ENCODE data around the gene ZIC2. TPM values are rescaled to one million over a fixed set of nuclear protein-coding genes. Genes with fewer than 3 reads are reported as not detected.

The ZIC2 gene
- total and polyA plus RNA-seq, 4 donors, result 0.18 TPM; not detected in 3

DNA sequence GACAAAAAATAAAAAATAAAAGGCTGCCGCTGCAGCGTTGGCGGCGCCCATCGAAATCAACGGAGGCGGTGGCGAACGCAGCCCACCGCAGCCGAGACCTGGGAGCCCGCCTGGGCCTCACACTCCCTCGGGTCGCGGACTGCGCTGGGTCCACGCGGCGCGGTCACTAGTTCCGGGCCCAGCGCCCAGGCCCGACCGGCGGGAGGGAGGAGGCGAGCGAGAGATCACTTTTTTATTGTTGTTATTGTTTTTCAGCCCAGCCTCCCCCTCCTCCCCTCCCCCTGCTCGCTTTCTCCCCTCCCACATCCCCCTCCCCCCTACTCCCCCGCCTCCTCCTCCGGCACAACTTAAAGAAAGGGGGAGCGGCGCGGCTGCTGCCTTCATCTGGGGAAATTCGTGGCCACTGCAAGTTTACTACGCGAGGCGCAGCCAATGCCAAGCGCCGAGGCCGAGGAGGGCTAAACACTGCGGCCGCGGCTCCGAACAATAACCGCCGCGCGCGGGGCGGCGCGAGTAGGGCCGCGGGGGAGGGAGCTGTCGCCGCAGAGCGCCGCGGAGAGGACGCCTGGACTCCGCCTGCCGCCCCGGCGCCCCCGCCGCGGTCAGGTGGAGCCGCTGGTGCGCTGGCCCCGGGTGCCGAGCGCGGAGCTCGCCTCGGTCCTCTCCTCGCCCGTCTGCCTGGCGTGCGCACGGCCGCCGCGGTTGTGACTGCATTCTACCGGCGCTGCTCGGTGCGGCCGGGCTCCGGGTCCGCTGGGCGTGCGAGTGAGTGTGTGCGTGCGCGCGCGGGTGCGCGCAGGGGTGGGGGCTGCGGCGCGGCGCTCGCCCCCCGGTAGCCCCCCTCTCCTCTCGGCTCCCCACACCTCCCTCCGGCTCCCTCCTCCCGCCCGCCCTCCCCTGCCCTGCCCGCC lies 505 bp upstream of the ZIC2 start:
- intact Hi-C loops (cut with DNase I), result no loop called here
- Histone ChIP-seq H3K4me3 (ENCODE audit: low read length in 2 of 2) (peak overlapping the region; percentile 39 to 46), H3K27ac (ENCODE audit: low read depth in 1 of 2, low read length in 2 of 2) (no peak overlapping the region), H3K27me3 (ENCODE audit: control insufficient read depth in 1 of 2, insufficient read depth in 2 of 2, low read length in 1 of 2) (peaks cover 0 to 2% of the 10 kb centered on the region in 2 donors), H3K36me3 (ENCODE audit: control insufficient read depth in 1 of 2, insufficient read depth in 2 of 2, low read length in 1 of 2) (no peaks in the 10 kb centered on the region), H3K4me1 (ENCODE audit: control insufficient read depth in 1 of 2, insufficient read depth in 2 of 2, low read length in 2 of 2) (no peaks in the 10 kb centered on the region), H3K9me3 (ENCODE audit: control insufficient read depth, low read length) (no peaks in the 10 kb centered on the region)
- DNase-seq (peak in 1 of 2 donors; percentile 44), ATAC-seq (ENCODE audit: low FRiP score) (peak; percentile 34)
- WGBS, 2 donors, result 2% methylated on average over 39 to 110 of the region's 110 CpGs

DNA sequence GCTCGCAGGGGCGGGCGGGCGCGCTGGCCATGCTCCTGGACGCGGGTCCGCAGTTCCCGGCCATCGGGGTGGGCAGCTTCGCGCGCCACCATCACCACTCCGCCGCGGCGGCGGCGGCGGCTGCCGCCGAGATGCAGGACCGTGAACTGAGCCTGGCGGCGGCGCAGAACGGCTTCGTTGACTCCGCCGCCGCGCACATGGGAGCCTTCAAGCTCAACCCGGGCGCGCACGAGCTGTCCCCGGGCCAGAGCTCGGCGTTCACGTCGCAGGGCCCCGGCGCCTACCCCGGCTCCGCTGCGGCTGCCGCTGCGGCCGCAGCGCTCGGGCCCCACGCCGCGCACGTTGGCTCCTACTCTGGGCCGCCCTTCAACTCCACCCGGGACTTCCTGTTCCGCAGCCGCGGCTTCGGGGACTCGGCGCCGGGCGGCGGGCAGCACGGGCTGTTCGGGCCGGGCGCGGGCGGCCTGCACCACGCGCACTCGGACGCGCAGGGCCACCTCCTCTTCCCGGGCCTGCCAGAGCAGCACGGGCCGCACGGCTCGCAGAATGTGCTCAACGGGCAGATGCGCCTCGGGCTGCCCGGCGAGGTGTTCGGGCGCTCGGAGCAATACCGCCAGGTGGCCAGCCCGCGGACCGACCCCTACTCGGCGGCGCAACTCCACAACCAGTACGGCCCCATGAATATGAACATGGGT lies 599 bp downstream of the ZIC2 start:
- no peaks in the 10 kb centered on the region for H3K4me1 ChIP-seq (ENCODE audit: control insufficient read depth in 1 of 2, insufficient read depth in 2 of 2, low read length in 2 of 2)

DNA sequence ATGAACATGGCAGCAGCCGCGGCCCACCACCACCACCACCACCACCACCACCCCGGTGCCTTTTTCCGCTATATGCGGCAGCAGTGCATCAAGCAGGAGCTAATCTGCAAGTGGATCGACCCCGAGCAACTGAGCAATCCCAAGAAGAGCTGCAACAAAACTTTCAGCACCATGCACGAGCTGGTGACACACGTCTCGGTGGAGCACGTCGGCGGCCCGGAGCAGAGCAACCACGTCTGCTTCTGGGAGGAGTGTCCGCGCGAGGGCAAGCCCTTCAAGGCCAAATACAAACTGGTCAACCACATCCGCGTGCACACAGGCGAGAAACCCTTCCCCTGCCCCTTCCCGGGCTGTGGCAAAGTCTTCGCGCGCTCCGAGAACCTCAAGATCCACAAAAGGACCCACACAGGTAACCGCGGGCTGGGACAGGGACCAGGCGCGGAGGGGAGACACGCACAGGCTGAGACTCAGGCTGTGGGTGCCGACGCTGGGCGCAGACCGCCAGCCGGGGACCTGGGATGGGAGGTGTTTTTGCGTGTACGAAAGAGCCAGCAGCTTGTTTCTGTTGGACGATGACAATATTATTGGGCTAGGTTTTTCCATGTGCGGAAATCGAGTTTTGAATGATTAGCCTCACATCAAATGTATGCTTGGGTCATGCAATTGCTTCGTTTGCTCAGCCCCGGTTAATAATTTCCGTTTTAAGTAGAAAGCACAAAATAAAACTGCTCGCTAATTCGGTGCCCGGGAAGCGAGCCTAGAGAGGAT lies 1.3 kb downstream of the ZIC2 start:
- ATAC-seq (ENCODE audit: low FRiP score) (no peak), DNase-seq (peak in 1 of 2 donors; percentile 40)
- H3K9me3 ChIP-seq (ENCODE audit: control insufficient read depth, low read length), result no peaks in the 10 kb centered on the region
- no peak overlapping the region for H3K27ac ChIP-seq (ENCODE audit: low read depth in 1 of 2, low read length in 2 of 2)
- no peak overlapping the region for H3K4me3 ChIP-seq (ENCODE audit: low read length in 2 of 2)
- H3K36me3 ChIP-seq (ENCODE audit: control insufficient read depth in 1 of 2, insufficient read depth in 2 of 2, low read length in 1 of 2), result no peaks in the 10 kb centered on the region
- intact Hi-C loops (cut with DNase I), result no loop called here
- H3K27me3 ChIP-seq (ENCODE audit: control insufficient read depth in 1 of 2, insufficient read depth in 2 of 2, low read length in 1 of 2), result no peaks in the 10 kb centered on the region
- 11 to 13% methylated on average over 48 of the region's 48 CpGs for WGBS, 2 donors
- H3K4me1 ChIP-seq (ENCODE audit: control insufficient read depth in 1 of 2, insufficient read depth in 2 of 2, low read length in 2 of 2), result no peaks in the 10 kb centered on the region

More for the DNA sequence above, 599 bp downstream of the ZIC2 start:
- Histone ChIP-seq H3K27me3 (ENCODE audit: control insufficient read depth in 1 of 2, insufficient read depth in 2 of 2, low read length in 1 of 2) (peaks cover 0 to 2% of the 10 kb centered on the region in 2 donors), H3K36me3 (ENCODE audit: control insufficient read depth in 1 of 2, insufficient read depth in 2 of 2, low read length in 1 of 2) (no peaks in the 10 kb centered on the region), H3K4me3 (ENCODE audit: low read length in 2 of 2) (peak overlapping the region; percentile 39 to 46), H3K27ac (ENCODE audit: low read depth in 1 of 2, low read length in 2 of 2) (no peak overlapping the region), H3K9me3 (ENCODE audit: control insufficient read depth, low read length) (no peaks in the 10 kb centered on the region)
- ATAC-seq (ENCODE audit: low FRiP score), result no peak
- peak in 1 of 2 donors; percentile 46 for DNase-seq
- intact Hi-C loops (cut with DNase I), result no loop called here
- 3% methylated on average over 60 to 98 of the region's 98 CpGs for WGBS, 2 donors

DNA sequence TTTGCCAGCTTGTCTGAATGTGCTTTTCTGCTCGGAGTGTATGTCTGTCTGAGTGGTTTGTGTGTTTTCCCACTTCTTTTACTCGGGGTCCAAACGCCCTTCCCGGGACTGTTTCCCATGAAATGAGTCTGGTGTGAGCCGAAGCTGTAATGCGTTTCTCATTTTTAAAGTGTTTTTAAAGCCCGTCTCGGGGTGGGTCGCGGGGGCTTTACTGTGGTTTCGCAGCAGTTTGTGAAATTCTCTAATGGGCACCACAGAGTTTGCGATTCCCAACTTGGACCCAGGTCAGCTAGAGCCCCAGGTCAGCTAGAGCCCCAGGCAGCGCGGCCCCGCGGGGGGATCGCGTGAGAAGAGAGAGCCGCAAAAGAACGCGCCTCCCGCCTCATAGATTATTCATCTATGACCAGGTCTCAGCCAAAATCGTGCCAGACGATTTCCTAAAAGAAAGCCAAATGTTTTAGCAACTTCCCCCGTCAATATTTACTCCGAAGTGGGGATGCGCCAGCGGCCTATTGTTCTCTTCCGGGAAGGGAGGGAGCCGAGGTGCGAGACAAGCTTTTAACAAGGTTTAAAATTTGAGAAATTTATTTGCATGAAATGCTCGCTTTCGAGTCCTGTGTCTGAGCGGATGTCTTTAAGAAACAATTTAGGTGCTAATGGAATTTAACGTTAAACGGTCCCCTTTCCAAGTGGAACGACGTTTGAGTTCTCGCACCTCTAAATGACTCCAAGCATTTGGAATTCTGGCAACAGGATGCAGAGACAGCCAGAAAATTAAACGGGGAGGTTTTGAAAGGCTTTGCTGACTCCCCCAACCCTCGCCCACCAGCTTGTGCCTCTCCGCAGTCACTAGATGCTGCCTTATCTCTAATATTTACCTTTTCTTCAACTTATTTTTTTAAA lies 2.2 kb downstream of the ZIC2 start:
- DNase-seq (no peak), ATAC-seq (ENCODE audit: low FRiP score) (no peak)
- Histone ChIP-seq H3K27me3 (ENCODE audit: control insufficient read depth in 1 of 2, insufficient read depth in 2 of 2, low read length in 1 of 2) (no peaks in the 10 kb centered on the region), H3K4me1 (ENCODE audit: control insufficient read depth in 1 of 2, insufficient read depth in 2 of 2, low read length in 2 of 2) (no peaks in the 10 kb centered on the region), H3K4me3 (ENCODE audit: low read length in 2 of 2) (no peak overlapping the region), H3K9me3 (ENCODE audit: control insufficient read depth, low read length) (no peaks in the 10 kb centered on the region), H3K36me3 (ENCODE audit: control insufficient read depth in 1 of 2, insufficient read depth in 2 of 2, low read length in 1 of 2) (no peaks in the 10 kb centered on the region), H3K27ac (ENCODE audit: low read depth in 1 of 2, low read length in 2 of 2) (no peak overlapping the region)
- intact Hi-C loops (cut with DNase I), result no loop called here
- WGBS, 2 donors, result 16% methylated on average over 42 of the region's 42 CpGs

DNA sequence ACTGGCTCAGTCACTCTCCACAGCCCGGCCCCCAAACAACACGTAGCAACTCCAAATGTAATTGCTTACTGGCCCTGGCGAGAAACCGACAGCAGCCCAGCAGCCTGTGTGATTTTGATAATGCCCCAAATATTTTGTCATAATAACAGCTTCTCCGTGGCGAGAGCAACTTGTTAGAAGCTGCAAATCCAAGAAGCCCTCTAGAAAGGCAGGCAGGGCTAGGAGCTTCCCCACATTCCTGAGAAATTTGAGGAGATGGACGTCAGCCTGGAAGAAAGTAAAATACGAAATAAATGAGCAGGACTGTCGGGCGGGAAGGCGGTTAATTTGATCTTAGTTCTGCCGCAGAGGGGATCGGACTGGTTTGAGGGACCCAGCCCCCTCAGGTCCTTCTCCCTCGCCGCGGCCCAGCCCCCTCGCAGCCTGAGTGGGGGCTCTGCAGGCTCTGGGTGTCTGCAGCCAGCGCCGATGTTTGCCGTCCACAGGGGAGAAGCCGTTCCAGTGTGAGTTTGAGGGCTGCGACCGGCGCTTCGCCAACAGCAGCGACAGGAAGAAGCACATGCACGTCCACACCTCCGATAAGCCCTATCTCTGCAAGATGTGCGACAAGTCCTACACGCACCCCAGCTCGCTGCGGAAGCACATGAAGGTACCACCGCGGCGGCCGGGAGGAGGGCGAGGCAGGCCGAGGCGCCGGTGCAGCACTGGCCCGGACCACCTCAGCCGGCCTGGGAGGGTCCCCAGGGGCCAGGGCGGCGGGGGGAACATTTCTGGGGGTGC lies 3.1 kb downstream of the ZIC2 start:
- Histone ChIP-seq H3K36me3 (ENCODE audit: control insufficient read depth in 1 of 2, insufficient read depth in 2 of 2, low read length in 1 of 2) (no peaks in the 10 kb centered on the region), H3K27me3 (ENCODE audit: control insufficient read depth in 1 of 2, insufficient read depth in 2 of 2, low read length in 1 of 2) (no peaks in the 10 kb centered on the region), H3K9me3 (ENCODE audit: control insufficient read depth, low read length) (no peaks in the 10 kb centered on the region), H3K4me1 (ENCODE audit: control insufficient read depth in 1 of 2, insufficient read depth in 2 of 2, low read length in 2 of 2) (no peaks in the 10 kb centered on the region), H3K4me3 (ENCODE audit: low read length in 2 of 2) (no peak overlapping the region), H3K27ac (ENCODE audit: low read depth in 1 of 2, low read length in 2 of 2) (no peak overlapping the region)
- 11 to 13% methylated on average over 41 to 44 of the region's 44 CpGs for WGBS, 2 donors
- DNase-seq (no peak), ATAC-seq (ENCODE audit: low FRiP score) (no peak)
- intact Hi-C loops (cut with DNase I), result no loop called here

DNA sequence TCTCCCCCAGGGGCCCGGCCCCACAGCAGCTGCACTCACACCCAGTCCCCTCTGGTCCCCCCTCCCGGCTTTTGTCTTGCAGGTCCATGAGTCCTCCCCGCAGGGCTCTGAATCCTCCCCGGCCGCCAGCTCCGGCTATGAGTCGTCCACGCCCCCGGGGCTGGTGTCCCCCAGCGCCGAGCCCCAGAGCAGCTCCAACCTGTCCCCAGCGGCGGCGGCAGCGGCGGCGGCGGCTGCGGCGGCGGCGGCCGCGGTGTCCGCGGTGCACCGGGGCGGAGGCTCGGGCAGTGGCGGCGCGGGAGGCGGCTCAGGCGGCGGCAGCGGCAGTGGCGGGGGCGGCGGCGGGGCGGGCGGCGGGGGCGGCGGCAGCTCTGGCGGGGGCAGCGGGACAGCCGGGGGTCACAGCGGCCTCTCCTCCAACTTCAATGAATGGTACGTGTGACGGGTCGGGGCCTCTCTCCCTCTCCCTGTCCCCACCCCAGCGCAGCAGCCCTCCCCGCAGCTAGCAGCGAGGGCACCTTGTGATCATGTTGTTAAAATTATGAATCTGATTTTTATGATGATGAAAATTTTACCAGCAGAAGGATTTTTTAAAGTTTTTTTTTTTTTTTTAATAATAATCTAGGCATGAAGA lies 3.8 kb downstream of the ZIC2 start:
- no peaks in the 10 kb centered on the region for H3K9me3 ChIP-seq (ENCODE audit: control insufficient read depth, low read length)
- no peaks in the 10 kb centered on the region for H3K4me1 ChIP-seq (ENCODE audit: control insufficient read depth in 1 of 2, insufficient read depth in 2 of 2, low read length in 2 of 2)
- H3K4me3 ChIP-seq (ENCODE audit: low read length in 2 of 2), result no peak overlapping the region
- DNase-seq (peak in 1 of 2 donors; percentile 51), ATAC-seq (ENCODE audit: low FRiP score) (no peak)
- intact Hi-C loops (cut with DNase I), result no loop called here
- no peak overlapping the region for H3K27ac ChIP-seq (ENCODE audit: low read depth in 1 of 2, low read length in 2 of 2)
- H3K27me3 ChIP-seq (ENCODE audit: control insufficient read depth in 1 of 2, insufficient read depth in 2 of 2, low read length in 1 of 2), result no peaks in the 10 kb centered on the region
- no peaks in the 10 kb centered on the region for H3K36me3 ChIP-seq (ENCODE audit: control insufficient read depth in 1 of 2, insufficient read depth in 2 of 2, low read length in 1 of 2)
- 4 to 8% methylated on average over 16 to 55 of the region's 55 CpGs for whole genome bisulfite sequencing, 2 donors

DNA sequence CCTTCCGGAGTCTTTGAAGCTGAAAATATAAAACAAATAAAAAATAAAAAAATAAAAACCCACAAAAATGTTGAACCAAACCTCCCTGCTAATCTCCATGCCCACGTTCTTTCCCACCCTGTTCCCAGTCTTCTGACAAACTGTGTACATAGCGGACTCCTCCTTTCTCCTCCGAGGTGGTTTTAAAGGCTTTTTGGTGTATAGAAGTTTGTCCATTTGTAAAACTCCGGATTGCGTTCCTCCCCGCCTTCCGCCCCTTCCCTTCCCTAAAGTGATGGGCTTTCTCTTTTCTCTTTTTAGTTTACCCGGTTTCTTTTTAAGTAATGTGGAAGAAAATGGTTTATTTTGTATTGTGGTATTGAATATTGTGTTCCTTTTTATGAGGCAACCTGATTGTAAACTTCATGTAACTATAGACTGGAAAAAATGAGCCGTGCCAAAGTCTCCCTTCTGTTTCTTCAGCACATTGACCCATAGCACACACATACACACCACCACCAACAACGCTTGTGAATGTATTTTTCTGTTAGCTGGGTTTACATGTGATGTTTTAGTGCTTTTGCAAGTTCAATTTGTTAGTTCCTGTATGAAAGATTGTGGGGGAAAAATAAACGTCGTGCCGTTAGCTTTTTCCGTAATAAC lies 4.4 kb downstream of the ZIC2 start:
- intact Hi-C loops (cut with DNase I), result no loop called here
- no peak overlapping the region for H3K4me3 ChIP-seq (ENCODE audit: low read length in 2 of 2)
- no peak for ATAC-seq (ENCODE audit: low FRiP score)
- 30 to 35% methylated on average over 15 of the region's 15 CpGs for WGBS, 2 donors
- no peaks in the 10 kb centered on the region for H3K4me1 ChIP-seq (ENCODE audit: control insufficient read depth in 1 of 2, insufficient read depth in 2 of 2, low read length in 2 of 2)
- H3K27ac ChIP-seq (ENCODE audit: low read depth in 1 of 2, low read length in 2 of 2), result no peak overlapping the region
- no peak for DNase-seq
- H3K27me3 ChIP-seq (ENCODE audit: control insufficient read depth in 1 of 2, insufficient read depth in 2 of 2, low read length in 1 of 2), result no peaks in the 10 kb centered on the region
- H3K36me3 ChIP-seq (ENCODE audit: control insufficient read depth in 1 of 2, insufficient read depth in 2 of 2, low read length in 1 of 2), result no peaks in the 10 kb centered on the region
- H3K9me3 ChIP-seq (ENCODE audit: control insufficient read depth, low read length), result no peaks in the 10 kb centered on the region

All from aorta (tissue), 5 donors.